Lower leg skin (tissue), 3 donors: ENCODE results near the gene BCAS4.

Source experiments
- POLR2A ChIP-seq, 2 donors: fragments of 450-650 bp; IDR thresholded peaks; one replicate each; pipeline ENCODE4 v1.6.1; 2016 to 2017; ENCODE audit warnings: antibody characterized with exemption in 2 of 2, mild to moderate bottlenecking in 1 of 2, moderate library complexity in 1 of 2
- TF ChIP-seq, protein P1 (sequence below), 3 donors: fragments of 450-650 bp; IDR thresholded peaks; one replicate each; pipeline ENCODE4 v1.5.1; 2016; ENCODE audit warnings: antibody characterized with exemption in 3 of 3, mild to moderate bottlenecking in 3 of 3, moderate library complexity in 2 of 3

DNA sequence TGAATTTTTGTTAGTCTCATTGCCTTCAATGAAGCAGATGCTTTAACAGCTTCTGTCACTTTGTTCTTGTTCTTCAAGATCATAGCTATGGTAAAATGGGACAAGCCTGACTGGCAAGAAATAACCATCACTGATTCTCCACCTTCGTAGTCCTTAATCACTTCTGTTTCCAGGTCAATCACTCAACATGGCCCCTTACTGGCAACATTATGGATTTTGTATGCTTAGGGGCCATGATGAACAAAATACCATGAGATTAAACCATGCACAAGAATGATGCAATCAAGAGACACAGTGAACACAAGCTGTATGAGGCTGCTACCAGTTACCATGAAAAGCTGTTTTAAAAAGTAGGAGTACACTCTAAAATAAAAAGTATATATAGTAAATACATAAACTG lies 103.6 kb downstream of the BCAS4 start:
- TF ChIP-seq, protein P1, sequence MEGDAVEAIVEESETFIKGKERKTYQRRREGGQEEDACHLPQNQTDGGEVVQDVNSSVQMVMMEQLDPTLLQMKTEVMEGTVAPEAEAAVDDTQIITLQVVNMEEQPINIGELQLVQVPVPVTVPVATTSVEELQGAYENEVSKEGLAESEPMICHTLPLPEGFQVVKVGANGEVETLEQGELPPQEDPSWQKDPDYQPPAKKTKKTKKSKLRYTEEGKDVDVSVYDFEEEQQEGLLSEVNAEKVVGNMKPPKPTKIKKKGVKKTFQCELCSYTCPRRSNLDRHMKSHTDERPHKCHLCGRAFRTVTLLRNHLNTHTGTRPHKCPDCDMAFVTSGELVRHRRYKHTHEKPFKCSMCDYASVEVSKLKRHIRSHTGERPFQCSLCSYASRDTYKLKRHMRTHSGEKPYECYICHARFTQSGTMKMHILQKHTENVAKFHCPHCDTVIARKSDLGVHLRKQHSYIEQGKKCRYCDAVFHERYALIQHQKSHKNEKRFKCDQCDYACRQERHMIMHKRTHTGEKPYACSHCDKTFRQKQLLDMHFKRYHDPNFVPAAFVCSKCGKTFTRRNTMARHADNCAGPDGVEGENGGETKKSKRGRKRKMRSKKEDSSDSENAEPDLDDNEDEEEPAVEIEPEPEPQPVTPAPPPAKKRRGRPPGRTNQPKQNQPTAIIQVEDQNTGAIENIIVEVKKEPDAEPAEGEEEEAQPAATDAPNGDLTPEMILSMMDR (IDR thresholded peaks at IDR 0.05) = no peak
- TF ChIP-seq POLR2A (IDR thresholded peaks at IDR 0.05) = no peak
